Ammon's horn (tissue), 1 donor: ENCODE measurements around the gene HLF.

Experiments used
- DNase-seq: peaks from one replicate; pipeline ENCODE4 v3.0.0-alpha.2; 2016; ENCODE audit warnings: low spot score

HLF gene

GRCh38 chr17:55254375-55254774 lies 10.4 kb upstream of the HLF start:
- no peak for DNase-seq

DNA sequence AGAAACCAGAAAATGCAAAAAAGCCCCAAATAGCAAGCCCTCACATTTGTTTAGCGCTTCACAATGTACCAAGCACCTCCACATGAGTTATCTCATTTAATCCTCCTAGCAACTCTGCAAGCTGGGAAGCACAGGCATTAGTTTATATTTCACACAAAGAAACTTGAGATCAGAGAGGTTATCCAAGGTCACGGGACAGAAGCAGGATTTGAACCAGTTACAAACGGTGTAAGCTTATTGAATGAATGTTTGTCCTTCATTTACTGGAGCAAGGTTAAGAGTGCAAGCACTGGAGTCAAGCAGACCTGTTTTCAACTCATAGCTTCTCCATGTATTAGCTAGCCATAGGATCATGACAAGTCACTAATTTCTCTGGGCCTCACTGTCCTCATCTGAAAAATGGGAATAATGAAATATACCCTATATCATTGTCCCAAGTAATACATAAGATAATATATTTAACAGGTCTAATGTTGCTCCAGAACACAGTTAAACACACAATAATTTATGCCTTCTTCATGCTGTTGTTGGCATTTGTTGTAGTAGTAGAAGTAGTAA lies 6.1 kb upstream of the HLF start:
- no peak for DNase-seq

DNA sequence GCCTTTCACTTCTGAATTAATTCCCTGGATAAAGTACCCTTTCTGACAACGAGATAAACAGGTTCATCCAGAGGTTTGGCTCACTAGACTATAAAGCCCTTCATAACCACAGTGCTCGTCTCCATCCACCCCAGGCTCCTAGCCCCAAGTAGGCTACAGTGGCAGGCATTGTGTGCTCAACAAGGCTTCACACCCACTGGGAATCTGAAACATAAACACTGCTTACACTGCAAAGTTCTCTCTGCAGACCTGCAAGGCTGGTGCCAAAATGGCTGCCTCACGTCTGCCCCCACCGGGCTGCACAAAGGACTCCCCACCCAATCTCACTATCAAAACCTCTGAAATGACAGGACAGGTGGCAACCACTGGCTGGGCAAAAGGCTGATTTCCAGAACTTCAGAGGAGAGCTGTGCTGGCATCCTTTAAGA lies 5.1 kb upstream of the HLF start:
- no peak for DNase-seq

DNA sequence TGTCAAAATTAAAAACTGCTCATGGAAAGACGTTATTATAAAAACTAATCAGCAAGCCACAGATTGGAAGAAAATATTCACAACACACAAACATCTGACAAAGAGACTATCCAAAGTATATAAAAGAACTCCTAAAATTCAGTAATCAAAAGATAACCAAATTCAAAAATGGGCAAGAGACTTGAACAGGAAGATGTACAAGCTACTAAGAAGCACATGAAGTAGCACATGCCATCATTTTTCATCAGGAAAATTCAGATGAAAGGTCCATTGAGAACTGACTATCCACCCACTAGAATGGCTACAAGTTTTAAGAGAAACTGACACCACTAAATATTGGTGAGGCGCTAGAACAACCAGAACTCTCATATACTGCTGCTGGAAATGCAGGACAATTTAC lies 3.4 kb upstream of the HLF start:
- no peak for DNase-seq

DNA sequence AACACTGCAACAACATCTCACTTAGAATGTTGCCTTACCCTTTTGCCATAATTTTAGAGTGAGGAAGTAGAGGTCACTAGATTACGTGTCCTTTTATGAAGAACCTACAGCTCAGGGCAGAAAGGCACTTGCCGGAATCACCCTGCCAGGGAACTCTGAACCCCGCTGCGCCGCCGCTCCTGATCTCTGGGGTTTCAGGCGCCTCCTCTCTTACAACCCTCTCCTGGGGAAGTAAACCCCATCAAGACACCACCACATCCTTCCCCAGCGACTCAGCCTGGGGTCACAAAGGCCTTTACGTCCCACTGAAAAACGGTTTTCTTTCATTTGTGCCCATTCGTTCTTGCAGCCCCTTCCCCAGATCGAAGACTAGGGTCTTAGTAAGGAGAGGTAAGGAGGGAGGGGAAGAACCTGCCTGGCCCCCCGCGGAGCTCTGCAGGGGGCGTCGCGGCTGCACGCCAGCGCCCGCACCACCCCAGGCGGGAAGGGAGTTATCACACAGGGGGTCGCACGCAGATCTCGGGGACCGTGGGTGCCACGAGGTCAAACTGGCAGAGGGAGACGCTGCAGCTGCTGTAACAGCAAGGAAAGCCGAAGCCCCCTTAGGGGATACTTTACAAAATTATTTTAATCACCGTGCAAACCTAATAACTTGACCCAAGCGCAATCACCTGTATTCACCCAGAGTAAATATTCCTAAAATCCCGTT lies 1.0 kb upstream of the HLF start:
- DNase-seq, result no peak

DNA sequence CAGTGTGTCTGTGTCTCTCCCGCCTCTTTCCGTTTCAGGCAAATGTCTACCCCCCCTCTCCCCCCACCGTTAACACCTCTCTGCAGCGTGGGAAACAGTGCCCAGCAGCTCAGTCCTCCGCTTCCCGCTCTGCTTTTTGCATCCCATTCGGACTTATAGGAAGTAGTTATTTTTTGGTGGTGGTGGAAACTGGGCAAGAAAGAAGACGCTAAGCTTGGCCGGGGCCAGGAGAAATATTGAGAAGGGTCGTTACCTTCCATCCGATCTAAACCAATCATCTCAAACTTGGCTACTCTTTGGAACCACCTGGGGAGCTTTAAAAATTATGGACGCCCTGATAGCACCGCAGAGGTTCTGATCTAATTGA lies 499 bp upstream of the HLF start:
- DNase-seq, result no peak

GRCh38 chr17:55265311-55266021 lies 706 bp downstream of the HLF start:
- no peak for DNase-seq

GRCh38 chr17:55266051-55266957 lies 1.5 kb downstream of the HLF start:
- no peak for DNase-seq

GRCh38 chr17:55266958-55267688 lies 2.4 kb downstream of the HLF start:
- DNase-seq, result no peak

DNA sequence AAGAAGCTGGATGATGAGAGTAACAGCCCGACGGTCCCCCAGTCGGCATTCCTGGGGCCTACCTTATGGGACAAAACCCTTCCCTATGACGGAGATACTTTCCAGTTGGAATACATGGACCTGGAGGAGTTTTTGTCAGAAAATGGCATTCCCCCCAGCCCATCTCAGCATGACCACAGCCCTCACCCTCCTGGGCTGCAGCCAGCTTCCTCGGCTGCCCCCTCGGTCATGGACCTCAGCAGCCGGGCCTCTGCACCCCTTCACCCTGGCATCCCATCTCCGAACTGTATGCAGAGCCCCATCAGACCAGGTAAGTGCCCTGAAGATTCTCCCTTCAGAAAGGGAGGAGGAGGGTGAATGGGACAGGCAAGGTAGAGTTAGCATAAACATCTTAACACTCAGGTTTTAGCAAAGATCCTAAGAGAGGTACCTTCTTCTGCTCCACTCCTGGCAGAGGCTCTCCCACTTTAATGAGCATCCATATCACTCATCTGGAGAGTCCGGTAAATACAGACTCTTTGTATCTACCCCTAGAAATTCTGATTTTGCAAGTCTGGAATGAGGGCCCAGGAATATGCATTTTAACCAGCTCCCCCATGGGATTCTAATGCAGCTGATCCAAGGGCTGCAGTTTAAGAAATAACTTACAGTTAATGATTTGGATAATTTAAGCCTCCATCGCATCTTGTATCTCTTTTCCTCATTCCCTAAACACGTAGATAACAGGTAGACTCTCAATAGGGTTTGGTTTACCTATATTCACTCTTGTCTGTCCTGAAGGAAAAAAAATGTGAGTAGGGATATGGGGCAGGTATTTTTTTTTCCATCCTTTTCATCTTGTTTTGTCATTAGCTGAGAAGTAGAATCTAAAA lies 3.3 kb downstream of the HLF start:
- DNase-seq, result no peak

- no peak for DNase-seq
These were observed 4.1 kb downstream of the HLF start for GRCh38 chr17:55268649-55269480.

DNA sequence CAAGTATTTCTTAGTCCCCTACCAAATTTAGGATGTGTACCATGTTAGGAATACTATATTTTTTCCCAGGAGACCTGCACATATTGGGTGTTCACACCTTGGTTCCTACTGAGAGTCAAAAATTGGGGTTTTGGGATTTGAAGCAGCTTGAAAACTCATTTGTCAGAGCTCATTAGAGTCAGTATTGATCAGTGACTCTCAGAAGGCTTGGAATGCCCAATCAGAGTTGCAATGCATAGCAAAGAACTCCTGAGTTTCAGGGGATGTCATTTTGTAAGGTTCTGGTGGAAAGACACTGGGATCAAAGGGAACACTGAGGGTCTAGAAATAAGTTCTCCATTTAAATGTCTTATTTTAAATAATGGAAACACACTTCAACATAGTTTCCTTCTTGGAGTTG lies 5.1 kb downstream of the HLF start:
- DNase-seq, result no peak

DNA sequence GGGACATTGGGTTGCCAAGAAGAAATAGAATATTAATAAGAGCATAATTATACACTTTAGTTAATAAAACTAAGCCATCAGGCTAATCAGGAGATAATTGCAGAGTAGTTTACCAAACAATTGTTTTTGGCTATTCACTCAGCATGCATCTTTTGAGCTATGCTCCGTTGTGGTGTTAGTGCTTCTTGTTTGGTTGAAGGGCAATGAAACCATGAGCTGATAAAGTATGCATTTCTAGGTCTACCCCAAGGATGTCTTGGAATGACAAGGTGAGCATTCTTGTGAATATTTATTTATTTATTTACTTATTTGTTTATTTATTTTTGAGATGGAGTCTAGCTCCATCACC lies 6.4 kb downstream of the HLF start:
- DNase-seq, result no peak

DNA sequence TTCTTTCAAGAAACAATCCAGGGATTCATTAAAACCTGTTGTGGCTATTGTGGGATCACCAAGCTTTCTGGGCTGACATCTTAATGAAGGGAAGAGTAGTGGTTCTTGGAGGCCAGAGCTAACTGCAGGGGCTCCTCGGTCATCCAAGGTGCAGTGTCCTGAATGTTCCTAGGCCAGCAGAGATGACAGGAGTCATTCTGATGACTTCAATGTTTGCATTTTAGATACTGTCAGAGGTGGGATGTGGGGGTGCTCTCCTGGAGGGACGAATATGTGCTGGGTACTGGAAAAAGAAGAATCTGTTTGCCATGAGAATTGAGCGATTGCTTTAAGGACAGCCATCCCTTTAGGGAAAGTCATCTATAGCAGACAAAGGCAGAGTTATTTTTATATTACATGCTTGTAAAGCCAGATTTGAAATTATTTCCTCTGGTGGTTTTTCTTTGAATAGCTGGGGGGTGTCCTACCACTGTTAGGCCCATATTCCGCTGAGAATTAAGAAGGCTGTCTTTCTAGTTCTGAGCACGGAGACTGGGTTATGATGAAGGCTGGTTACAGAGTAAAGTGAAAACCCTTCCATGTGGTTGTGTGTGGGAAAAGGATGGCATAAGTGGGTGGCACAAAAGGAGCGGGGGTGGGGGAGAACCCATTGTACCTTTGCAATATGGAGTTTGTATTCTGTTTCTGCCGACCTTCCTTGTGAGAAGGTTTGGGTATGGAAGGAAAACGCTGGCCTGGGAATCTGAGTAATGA lies 7.4 kb downstream of the HLF start:
- DNase-seq, result no peak

- no peak for DNase-seq
These were observed 8.2 kb downstream of the HLF start for GRCh38 chr17:55272711-55273578.

DNA sequence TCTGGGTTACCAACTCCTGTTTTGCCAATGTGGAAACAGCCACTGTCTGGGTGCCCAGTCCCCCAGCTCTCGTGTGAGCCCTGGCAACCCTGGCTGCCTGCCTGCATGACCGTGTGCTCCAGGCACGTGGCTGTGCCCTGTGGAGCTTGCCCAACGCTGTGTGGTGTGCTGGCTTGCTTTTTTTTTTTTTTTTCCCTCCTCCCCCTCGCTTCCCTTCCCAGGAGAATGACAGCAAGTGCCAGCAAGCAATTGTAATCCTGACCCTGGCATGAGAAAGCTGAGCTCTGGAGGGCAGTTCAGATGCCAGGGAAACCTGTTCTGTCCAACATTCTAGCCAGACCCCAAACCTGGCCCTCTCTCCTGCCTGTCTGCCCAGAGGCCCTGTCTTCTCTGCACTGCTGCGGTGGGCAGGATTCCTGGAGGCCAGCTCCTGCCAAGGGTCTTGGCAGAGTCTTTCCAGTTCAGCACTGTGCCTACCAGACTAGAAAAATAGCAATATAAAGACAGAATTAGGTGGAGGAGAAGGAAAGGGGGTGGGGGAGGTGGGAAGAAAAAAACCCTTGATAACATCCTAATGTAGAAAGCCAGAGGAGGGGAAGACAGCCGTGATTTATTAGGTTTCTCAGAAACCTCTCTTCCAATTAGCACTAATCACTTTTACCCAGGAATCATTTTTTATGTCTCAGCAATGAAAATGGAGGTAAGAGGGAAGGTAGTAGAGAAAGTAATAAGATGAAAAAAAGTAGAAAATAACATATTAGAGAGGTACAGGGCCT lies 9.0 kb downstream of the HLF start:
- DNase-seq, result peak; percentile 84
